Gastroesophageal sphincter (tissue), 2 donors: Measurements from ENCODE around the gene VPS35.

ENCODE experiments used
- EP300 ChIP-seq: sonication (generic); formaldehyde crosslinking; IDR thresholded peaks from one replicate; pipeline ENCODE4 v1.6.1; 2017; ENCODE audit warnings: antibody characterized with exemption, mild to moderate bottlenecking
- POLR2AphosphoS5 ChIP-seq: sonication (generic); formaldehyde crosslinking; IDR thresholded peaks from one replicate; pipeline ENCODE4 v1.6.1; 2017; ENCODE audit warnings: antibody characterized with exemption

GRCh38 chr16:46701615-46702014 is 12.6 kb upstream of the VPS35 start:
- TF ChIP-seq EP300 (no peak), POLR2AphosphoS5 (no peak)
